ENCODE results near the gene PRELID3B. TPM values are rescaled to one million over a fixed set of nuclear protein-coding genes. Genes with fewer than 3 reads are reported as not detected.

PRELID3B gene
- total and polyA plus RNA-seq, 4 donors = 19.9 to 61.1 (median 41.2) TPM

- H3K4me1 ChIP-seq (ENCODE audit: control insufficient read depth in 5 of 5, insufficient read depth in 5 of 5, low read length in 5 of 5) = peaks cover 0 to 22% (median 13%) of the 10 kb centered on the region in 5 donors
These were observed 15.5 kb downstream of the PRELID3B start for GRCh38 chr20:59026904-59027740.

GRCh38 chr20:59025511-59025910, 17.1 kb downstream of the PRELID3B start:
- ATAC-seq (ENCODE audit: insufficient read depth, low FRiP score) = no peak
- Histone ChIP-seq H3K9me3 (ENCODE audit: control insufficient read depth in 4 of 4, insufficient read depth in 3 of 4, low read length in 3 of 4) (no peaks in the 10 kb centered on the region), H3K4me3 (no peak overlapping the region), H3K9ac (ENCODE audit: insufficient read depth in 1 of 2, low read length in 2 of 2) (no peak overlapping the region), H3K4me1 (ENCODE audit: control insufficient read depth in 5 of 5, insufficient read depth in 5 of 5, low read length in 5 of 5) (peaks cover 0 to 10% (median 8%) of the 10 kb centered on the region in 5 donors), H3K27ac (ENCODE audit: low read depth in 1 of 2, low read length in 1 of 2) (no peak overlapping the region), H3K27me3 (ENCODE audit: control insufficient read depth in 3 of 3, insufficient read depth in 3 of 3, low read length in 2 of 3) (no peaks in the 10 kb centered on the region), H3K36me3 (ENCODE audit: control insufficient read depth in 4 of 4, insufficient read depth in 4 of 4, low read length in 4 of 4) (peaks cover 18 to 32% (median 21%) of the 10 kb centered on the region in 4 donors)
- WGBS, 2 donors = 92 to 94% methylated on average over 4 of the region's 4 CpGs
- TF ChIP-seq CTCF (IDR thresholded peaks at IDR 0.05; ENCODE audit: control extremely low read depth, extremely low read depth) = no peak
- no peak for DNase-seq

More at GRCh38 chr20:59026904-59027740, 15.5 kb downstream of the PRELID3B start:
- DNase-seq (no peak), ATAC-seq (ENCODE audit: insufficient read depth, low FRiP score) (no peak)
- Histone ChIP-seq H3K27me3 (ENCODE audit: control insufficient read depth in 3 of 3, insufficient read depth in 3 of 3, low read length in 2 of 3) (no peaks in the 10 kb centered on the region), H3K4me3 (no peak overlapping the region), H3K36me3 (ENCODE audit: control insufficient read depth in 4 of 4, insufficient read depth in 4 of 4, low read length in 4 of 4) (peaks cover 18 to 32% (median 22%) of the 10 kb centered on the region in 4 donors), H3K9me3 (ENCODE audit: control insufficient read depth in 4 of 4, insufficient read depth in 3 of 4, low read length in 3 of 4) (no peaks in the 10 kb centered on the region), H3K9ac (ENCODE audit: insufficient read depth in 1 of 2, low read length in 2 of 2) (no peak overlapping the region), H3K27ac (ENCODE audit: low read depth in 1 of 2, low read length in 1 of 2) (no peak overlapping the region)
- TF ChIP-seq CTCF (IDR thresholded peaks at IDR 0.05; ENCODE audit: control extremely low read depth, extremely low read depth) = no peak
- WGBS, 2 donors = 86 to 89% methylated on average over 5 of the region's 5 CpGs

- Histone ChIP-seq H3K27me3 (ENCODE audit: control insufficient read depth in 3 of 3, insufficient read depth in 3 of 3, low read length in 2 of 3) (no peaks in the 10 kb centered on the region), H3K4me1 (ENCODE audit: control insufficient read depth in 5 of 5, insufficient read depth in 5 of 5, low read length in 5 of 5) (peaks cover 0 to 10% (median 8%) of the 10 kb centered on the region in 5 donors), H3K9ac (ENCODE audit: insufficient read depth in 1 of 2, low read length in 2 of 2) (no peak overlapping the region), H3K9me3 (ENCODE audit: control insufficient read depth in 4 of 4, insufficient read depth in 3 of 4, low read length in 3 of 4) (no peaks in the 10 kb centered on the region), H3K4me3 (no peak overlapping the region), H3K36me3 (ENCODE audit: control insufficient read depth in 4 of 4, insufficient read depth in 4 of 4, low read length in 4 of 4) (peaks cover 18 to 32% (median 21%) of the 10 kb centered on the region in 4 donors), H3K27ac (ENCODE audit: low read depth in 1 of 2, low read length in 1 of 2) (no peak overlapping the region)
- ATAC-seq (ENCODE audit: insufficient read depth, low FRiP score) = no peak
- no peak for DNase-seq
- TF ChIP-seq CTCF (IDR thresholded peaks at IDR 0.05; ENCODE audit: control extremely low read depth, extremely low read depth) = no peak
- 78 to 85% methylated on average over 2 of the region's 2 CpGs for WGBS, 2 donors
These were observed 17.5 kb downstream of the PRELID3B start for GRCh38 chr20:59025086-59025485.
